ENCODE results near the gene CACNA1D.

Gene CACNA1D

GRCh38 chr3:53495520-53496391 is 1.3 kb downstream of the CACNA1D start:
- DNase-seq (ENCODE audit: low read depth in 2 of 2), result no peak

- no peak for DNase-seq (ENCODE audit: low read depth in 2 of 2)
These were observed 1.9 kb downstream of the CACNA1D start for GRCh38 chr3:53496392-53496670.

GRCh38 chr3:53496984-53497383 is 2.6 kb downstream of the CACNA1D start:
- no peak for DNase-seq (ENCODE audit: low read depth in 2 of 2)

GRCh38 chr3:53498806-53499641 is 4.6 kb downstream of the CACNA1D start:
- no peak for DNase-seq (ENCODE audit: low read depth in 2 of 2)

- DNase-seq (ENCODE audit: low read depth in 2 of 2), result no peak
These were observed 5.9 kb downstream of the CACNA1D start for GRCh38 chr3:53500165-53500777.

GRCh38 chr3:53501178-53501577 is 6.8 kb downstream of the CACNA1D start:
- no peak for DNase-seq (ENCODE audit: low read depth in 2 of 2)

- no peak for DNase-seq (ENCODE audit: low read depth in 2 of 2)
These were observed 8.3 kb downstream of the CACNA1D start for GRCh38 chr3:53502737-53503136.

GRCh38 chr3:53503195-53503594 is 8.8 kb downstream of the CACNA1D start:
- DNase-seq (ENCODE audit: low read depth in 2 of 2), result no peak

- DNase-seq (ENCODE audit: low read depth in 2 of 2), result no peak
These were observed 11.8 kb downstream of the CACNA1D start for GRCh38 chr3:53506110-53506762.

- DNase-seq (ENCODE audit: low read depth in 2 of 2), result no peak
These were observed 12.3 kb downstream of the CACNA1D start for GRCh38 chr3:53506763-53507145.

GRCh38 chr3:53509494-53509893 is 15.1 kb downstream of the CACNA1D start:
- no peak for DNase-seq (ENCODE audit: low read depth in 2 of 2)

- no peak for DNase-seq (ENCODE audit: low read depth in 2 of 2)
These were observed 16.1 kb downstream of the CACNA1D start for GRCh38 chr3:53510508-53510907.

- no peak for DNase-seq (ENCODE audit: low read depth in 2 of 2)
These were observed 16.8 kb downstream of the CACNA1D start for GRCh38 chr3:53511246-53511645.

- DNase-seq (ENCODE audit: low read depth in 2 of 2), result no peak
These were observed 19.3 kb downstream of the CACNA1D start for GRCh38 chr3:53513556-53514190.

- DNase-seq (ENCODE audit: low read depth in 2 of 2), result no peak
These were observed 21.9 kb downstream of the CACNA1D start for GRCh38 chr3:53516339-53516738.

- no peak for DNase-seq (ENCODE audit: low read depth in 2 of 2)
These were observed 24.1 kb downstream of the CACNA1D start for GRCh38 chr3:53518495-53518981.

GRCh38 chr3:53519065-53519709 is 24.8 kb downstream of the CACNA1D start:
- no peak for DNase-seq (ENCODE audit: low read depth in 2 of 2)

- DNase-seq (ENCODE audit: low read depth in 2 of 2), result no peak
These were observed 28.9 kb downstream of the CACNA1D start for GRCh38 chr3:53523346-53523745.

- DNase-seq (ENCODE audit: low read depth in 2 of 2), result no peak
These were observed 30.2 kb downstream of the CACNA1D start for GRCh38 chr3:53524566-53524965.

- no peak for DNase-seq (ENCODE audit: low read depth in 2 of 2)
These were observed 31.6 kb downstream of the CACNA1D start for GRCh38 chr3:53525765-53526703.

Data from stimulated activated CD8-positive, alpha-beta memory T cell treated with anti-CD3 and anti-CD28 coated beads, Interleukin-2, amount 100 ng/mL, for 48 hours (primary cell).